DOHH2 (cell line): Measurements from ENCODE around the gene PRELID1.

Experiments
- CTCF ChIP-seq: fragments of 200-600 bp; sonication (generic); IDR thresholded peaks from one replicate; pipeline ENCODE4 v1.5.1; 2014; ENCODE audit warnings: antibody characterized with exemption, mild to moderate bottlenecking, low read depth, low read length; ENCODE audit not compliant: poor library complexity, severe bottlenecking
- EZH2phosphoT487 ChIP-seq: fragments of 200-600 bp; sonication (generic); IDR thresholded peaks from 2 replicates; pipeline ENCODE4 v1.6.1; 2017; ENCODE audit warnings: borderline replicate concordance, mild to moderate bottlenecking, antibody characterized with exemption, low read length, moderate library complexity, mixed read lengths

GRCh38 chr5:177260961-177261360 is 42.6 kb upstream of the PRELID1 start:
- TF ChIP-seq CTCF (no peak), EZH2phosphoT487 (no peak)
